ENCODE results near the gene GEMIN5. TPM values are rescaled to one million over a fixed set of nuclear protein-coding genes. Genes with fewer than 3 reads are reported as not detected.

Gene GEMIN5
- total RNA-seq, 3 donors from 2014 or later, result 31.7 to 43.3 (median 40.3) TPM

DNA sequence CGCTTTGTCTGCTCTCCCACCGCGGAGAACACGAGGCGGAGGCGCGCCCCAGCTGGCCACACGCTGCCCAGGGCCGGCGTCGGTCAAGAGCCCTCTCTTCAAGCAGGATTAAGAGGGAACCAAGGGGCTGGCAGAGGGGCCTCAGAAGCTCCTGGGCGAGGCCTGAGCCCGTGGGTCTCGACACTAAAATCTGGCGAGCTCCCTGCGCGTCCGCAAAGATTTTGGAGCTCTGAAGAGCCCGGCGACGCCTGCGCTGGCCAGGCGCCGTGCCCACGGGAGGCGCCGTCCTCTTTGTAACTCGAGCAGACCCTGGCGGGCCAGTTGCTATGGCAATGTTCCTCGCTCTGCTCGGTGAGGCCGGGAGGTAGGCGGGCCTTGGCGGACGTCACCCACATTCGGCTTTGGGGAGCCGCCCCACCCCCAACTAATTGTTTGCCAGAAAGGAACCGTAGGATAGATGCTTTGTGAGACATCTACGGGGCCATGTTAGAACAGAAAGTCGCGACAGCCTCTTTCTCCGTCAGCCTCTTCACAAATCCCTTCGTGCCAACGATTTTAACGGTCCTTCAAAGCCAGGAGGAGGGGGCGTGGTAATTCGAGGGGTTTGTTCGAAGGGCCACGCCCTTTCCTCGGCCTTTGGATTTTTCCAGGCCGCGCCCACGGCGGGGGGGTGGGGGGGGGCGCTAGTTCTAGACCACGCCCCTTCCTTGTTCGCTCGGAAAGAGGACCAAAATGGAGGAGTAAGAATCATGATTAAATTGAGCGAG is 80.3 kb downstream of the GEMIN5 start:
- DNase-seq (peak; percentile 82), ATAC-seq (peak; percentile 51 to 57)
- no peaks in the 10 kb centered on the region for H3K27me3 Mint-ChIP-seq (ENCODE audit: low read depth)
- H3K36me3 Mint-ChIP-seq (ENCODE audit: insufficient read depth), result peaks cover 6% of the 10 kb centered on the region
- H3K4me1 Mint-ChIP-seq (ENCODE audit: low read depth), result peaks cover 36% of the 10 kb centered on the region
- no peaks in the 10 kb centered on the region for H3K9me3 Mint-ChIP-seq
- peak overlapping the region; percentile 99 for H3K4me3 Mint-ChIP-seq

DNA sequence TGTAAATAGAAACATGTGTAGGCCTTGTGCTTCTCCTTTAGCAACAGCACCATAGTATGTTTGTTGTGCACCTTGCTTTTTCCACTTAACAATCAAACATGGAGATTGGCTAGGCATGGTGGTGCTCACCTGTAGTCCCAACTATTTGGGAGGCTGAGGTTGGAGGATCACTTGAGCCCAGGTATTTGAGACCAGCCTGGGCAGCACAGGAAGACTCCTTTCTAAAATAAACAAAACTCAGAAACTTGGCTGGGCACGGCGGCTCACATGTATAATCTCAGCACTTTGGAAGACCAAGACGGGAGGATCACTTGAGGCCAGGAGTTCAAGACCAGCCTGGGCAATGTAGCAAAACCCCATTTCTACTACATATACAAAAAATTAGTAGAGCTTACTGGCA is 86.7 kb downstream of the GEMIN5 start:
- DNase-seq (no peak), ATAC-seq (no peak)
- no peaks in the 10 kb centered on the region for H3K9me3 Mint-ChIP-seq
- H3K4me3 Mint-ChIP-seq, result no peak overlapping the region
- H3K36me3 Mint-ChIP-seq (ENCODE audit: insufficient read depth), result no peaks in the 10 kb centered on the region
- H3K4me1 Mint-ChIP-seq (ENCODE audit: low read depth), result no peaks in the 10 kb centered on the region
- H3K27me3 Mint-ChIP-seq (ENCODE audit: low read depth), result no peaks in the 10 kb centered on the region

DNA sequence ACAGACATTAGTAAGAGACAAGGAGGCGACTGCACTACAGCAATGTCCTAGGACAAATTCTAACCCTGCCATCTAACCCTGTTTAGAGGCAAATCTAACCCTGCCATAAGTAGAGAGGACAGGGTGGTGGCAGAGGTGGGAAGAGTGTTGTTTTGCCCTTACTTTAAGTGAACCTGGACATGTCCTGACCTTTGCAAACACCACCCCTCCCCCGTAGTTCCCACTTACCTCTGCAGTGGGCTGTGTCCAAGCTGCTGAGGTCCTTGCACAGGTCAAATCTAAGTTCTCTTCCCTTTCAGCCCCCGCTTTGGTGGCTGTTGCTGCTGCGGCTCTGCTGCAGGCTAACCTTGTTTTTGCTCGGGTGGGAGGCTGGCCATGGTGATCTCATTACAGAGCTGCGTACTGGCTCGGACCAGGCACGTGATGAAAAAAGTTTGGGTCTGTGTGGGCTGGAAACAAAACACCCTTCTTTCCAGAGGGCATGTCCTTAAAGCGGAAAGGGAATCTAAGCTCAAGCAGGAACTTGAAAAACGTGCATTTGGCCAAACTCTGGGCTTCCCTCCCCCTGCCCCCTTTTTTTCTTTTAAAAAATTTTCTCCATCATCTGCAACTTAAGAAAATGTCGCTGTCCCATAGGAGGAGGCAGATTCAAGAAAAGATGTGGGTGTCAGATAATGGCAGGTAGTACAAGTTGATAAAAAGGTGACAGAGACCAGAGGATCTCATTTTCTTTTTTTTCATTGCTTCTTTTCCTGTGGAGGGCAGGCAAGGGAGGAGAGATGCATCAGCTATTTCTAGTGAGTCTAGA is 87.6 kb downstream of the GEMIN5 start, which contains the start of gene FAXDC2:
Gene FAXDC2 (minus strand): TSS at position 349 of the 808 bp plus-strand sequence. CDS start 12,425 bp downstream, outside the sequence.
- peaks cover under 1% of the 10 kb centered on the region for H3K36me3 Mint-ChIP-seq (ENCODE audit: insufficient read depth)
- H3K27me3 Mint-ChIP-seq (ENCODE audit: low read depth), result no peaks in the 10 kb centered on the region
- H3K4me1 Mint-ChIP-seq (ENCODE audit: low read depth), result no peaks in the 10 kb centered on the region
- H3K4me3 Mint-ChIP-seq, result no peak within 1 kb of the TSS
- no peak for ATAC-seq
- no peaks in the 10 kb centered on the region for H3K9me3 Mint-ChIP-seq
- no peak for DNase-seq

DNA sequence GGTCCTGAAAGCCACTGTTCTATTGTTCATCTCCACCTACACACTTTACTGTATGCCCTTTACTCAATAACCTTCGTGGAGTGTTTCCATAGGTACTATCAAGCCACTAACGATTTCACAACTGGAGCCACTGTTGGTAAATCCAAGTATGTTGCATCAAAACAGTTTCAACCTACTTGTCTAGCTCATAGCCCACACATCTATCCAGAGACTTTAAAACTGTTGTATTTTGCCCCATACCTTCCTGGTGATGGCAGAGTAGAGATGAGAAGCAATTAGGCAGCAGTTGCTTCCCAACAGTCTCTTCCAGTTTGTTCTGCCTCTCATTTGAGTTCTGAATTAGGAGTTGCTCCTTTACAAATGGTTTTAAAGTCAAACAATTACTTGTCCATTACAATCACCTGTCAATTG is 88.2 kb downstream of the GEMIN5 start:
- Mint-ChIP-seq H3K4me1 (ENCODE audit: low read depth) (no peaks in the 10 kb centered on the region), H3K27me3 (ENCODE audit: low read depth) (no peaks in the 10 kb centered on the region), H3K4me3 (no peak overlapping the region), H3K9me3 (no peaks in the 10 kb centered on the region), H3K36me3 (ENCODE audit: insufficient read depth) (peaks cover 3% of the 10 kb centered on the region)
- DNase-seq (no peak), ATAC-seq (no peak)

DNA sequence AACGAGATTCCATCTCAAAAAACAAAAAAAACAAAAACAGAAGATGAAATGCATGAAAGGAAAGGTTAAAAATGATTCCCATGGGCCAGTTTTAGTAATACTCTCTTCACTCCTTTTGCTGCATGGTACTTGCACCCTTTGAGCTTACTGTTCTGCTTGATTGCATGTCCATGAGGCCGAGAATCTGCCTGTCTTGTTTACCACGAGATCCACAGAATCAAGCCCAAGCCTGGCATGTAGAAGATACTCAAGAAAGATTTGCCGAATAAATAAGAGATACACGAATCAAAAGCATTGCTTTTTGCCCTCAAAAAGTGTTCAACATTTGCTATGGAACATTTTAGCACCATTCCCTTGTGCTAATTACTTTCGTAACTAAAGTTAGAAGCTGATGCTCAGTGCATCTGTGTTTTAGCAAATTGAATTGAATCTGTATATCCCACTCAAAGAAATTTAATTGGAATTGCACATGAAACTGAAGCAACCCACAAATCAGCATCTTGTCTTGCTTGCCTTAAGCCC is 88.7 kb downstream of the GEMIN5 start:
- ATAC-seq (no peak), DNase-seq (no peak)
- Mint-ChIP-seq H3K4me3 (no peak overlapping the region), H3K4me1 (ENCODE audit: low read depth) (no peaks in the 10 kb centered on the region), H3K36me3 (ENCODE audit: insufficient read depth) (peaks cover 3% of the 10 kb centered on the region), H3K27me3 (ENCODE audit: low read depth) (no peaks in the 10 kb centered on the region), H3K9me3 (no peaks in the 10 kb centered on the region)

DNA sequence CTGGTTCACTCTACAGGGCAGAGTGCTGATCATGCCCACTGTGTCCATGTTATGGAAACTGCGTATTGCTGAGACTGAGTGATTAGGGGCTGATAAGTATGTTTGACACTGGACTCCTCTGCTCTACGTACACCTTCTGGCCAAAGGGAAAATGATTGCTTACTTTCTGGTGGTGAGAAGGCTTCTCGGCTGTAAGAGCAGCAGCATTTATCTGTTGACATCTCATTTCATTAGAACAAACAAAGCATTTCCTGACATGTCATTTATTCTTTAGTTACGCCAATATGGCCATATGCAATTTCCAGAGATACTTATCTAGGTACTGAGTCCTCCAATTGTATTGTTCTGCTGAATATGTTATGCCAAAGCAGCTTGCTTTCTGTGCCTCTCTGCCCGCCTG is 93.2 kb downstream of the GEMIN5 start:
- Mint-ChIP-seq H3K36me3 (ENCODE audit: insufficient read depth) (peaks cover 3% of the 10 kb centered on the region), H3K9me3 (no peaks in the 10 kb centered on the region), H3K27me3 (ENCODE audit: low read depth) (no peaks in the 10 kb centered on the region), H3K4me1 (ENCODE audit: low read depth) (no peaks in the 10 kb centered on the region), H3K4me3 (no peak overlapping the region)
- ATAC-seq, result no peak
- DNase-seq, result no peak

DNA sequence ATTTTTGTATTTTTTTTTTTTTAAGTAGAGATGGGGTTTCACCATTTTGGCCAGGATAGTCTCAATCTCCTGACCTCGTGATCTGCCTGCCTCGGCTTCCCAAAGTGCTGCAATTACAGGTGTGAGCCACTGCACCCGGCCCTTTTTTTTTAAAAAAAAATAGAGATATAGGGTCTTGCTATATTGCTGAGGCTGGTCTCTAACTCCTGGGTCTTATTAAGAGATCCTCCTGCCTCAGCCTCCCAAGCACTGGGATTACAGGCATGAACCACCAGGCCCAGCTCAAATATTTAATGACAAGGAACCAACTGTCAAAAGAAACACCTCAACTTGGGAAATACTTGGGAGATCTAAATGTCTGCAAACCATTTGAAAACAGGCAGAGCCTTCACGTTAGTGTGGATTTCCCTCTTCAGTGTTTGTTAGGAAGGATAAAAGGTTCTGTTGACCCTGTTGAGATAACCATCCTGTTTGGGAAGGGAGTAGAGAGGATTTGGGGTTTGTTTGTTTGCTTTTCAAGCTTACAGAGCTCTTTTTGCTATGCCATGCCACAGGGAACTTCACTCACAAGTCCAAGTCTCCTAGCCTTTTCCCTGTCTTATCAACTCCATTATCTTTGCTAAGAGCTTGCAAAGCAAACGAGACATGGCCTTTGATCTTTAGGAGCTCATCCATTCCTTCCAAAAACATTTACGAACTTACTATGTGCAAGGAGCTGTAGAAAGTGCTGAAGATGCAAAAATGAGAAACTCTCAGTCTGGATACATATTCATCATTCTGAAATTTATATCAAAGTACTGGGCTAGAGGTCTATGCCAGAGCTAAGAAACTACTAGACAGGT is 95.1 kb downstream of the GEMIN5 start:
- Mint-ChIP-seq H3K36me3 (ENCODE audit: insufficient read depth) (peaks cover 3% of the 10 kb centered on the region), H3K27me3 (ENCODE audit: low read depth) (no peaks in the 10 kb centered on the region), H3K4me3 (no peak overlapping the region), H3K9me3 (no peaks in the 10 kb centered on the region), H3K4me1 (ENCODE audit: low read depth) (no peaks in the 10 kb centered on the region)
- DNase-seq (no peak), ATAC-seq (no peak)

DNA sequence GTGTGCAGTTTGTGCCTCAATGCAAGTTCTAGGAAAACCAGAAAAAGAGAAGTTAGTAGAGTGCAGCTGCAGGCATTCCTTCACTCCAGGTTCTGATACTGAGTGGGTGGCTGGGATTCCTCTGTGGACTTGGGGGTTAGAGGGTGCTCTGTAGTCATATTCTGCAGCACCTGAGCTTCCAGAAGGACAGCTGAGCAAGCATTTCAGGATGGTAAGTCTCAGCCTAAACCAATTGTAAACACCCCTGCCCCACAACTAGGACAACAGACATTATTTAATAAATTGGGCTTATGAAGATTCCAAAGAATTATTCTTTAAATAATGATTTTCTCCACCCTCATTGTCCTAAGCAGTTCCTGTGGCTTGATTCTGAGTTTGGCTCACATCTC is 96.7 kb downstream of the GEMIN5 start:
- ATAC-seq (no peak), DNase-seq (no peak)
- Mint-ChIP-seq H3K4me3 (no peak overlapping the region), H3K9me3 (no peaks in the 10 kb centered on the region), H3K27me3 (ENCODE audit: low read depth) (no peaks in the 10 kb centered on the region), H3K36me3 (ENCODE audit: insufficient read depth) (peaks cover 8% of the 10 kb centered on the region), H3K4me1 (ENCODE audit: low read depth) (no peaks in the 10 kb centered on the region)

DNA sequence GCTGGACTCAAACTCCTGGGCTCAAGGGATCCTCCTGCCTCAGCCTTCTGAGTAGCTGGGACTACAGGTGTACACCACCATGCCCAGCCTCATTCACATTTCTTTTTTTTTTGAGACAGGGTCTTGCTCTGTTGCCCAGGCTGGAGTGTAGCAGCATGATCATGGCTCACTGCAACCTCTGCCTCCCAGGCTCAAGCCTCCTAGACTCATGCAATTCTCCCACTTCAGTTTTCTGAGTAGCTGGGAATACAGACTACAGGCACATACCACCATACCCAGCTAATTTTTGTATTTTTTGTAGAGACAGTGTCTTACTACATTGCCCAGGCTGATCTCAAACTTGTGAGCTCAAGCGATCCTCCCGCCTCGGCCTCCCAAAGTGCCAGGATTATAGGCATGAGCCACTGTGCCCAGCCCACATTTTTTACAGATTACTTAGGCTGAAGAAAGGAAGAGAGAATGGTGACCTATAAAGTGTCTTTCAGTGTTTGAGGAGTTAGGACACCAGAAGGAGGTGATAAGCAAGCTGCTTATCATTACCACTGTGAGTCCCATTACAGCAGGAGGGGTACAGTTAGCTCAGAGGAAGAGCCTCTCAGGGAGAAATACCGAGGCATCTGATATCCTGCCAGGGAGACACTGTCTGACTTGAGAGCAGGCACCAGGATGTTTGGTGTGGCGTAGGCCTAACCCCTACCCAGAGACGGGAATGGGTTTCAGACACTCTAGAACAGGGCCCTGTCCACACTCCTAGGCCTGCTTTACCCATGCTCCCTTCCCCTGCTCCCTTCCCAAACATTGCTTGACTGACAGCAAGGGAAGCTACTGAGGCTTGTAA is 97.4 kb downstream of the GEMIN5 start:
- Mint-ChIP-seq H3K4me1 (ENCODE audit: low read depth) (no peaks in the 10 kb centered on the region), H3K9me3 (no peaks in the 10 kb centered on the region), H3K36me3 (ENCODE audit: insufficient read depth) (peaks cover 8% of the 10 kb centered on the region), H3K4me3 (no peak overlapping the region), H3K27me3 (ENCODE audit: low read depth) (no peaks in the 10 kb centered on the region)
- DNase-seq, result no peak
- no peak for ATAC-seq

Other genes starting within 250 kb of the GEMIN5 start
- gene LARP1, start 182.8 kb downstream of the GEMIN5 start, total RNA-seq, result 100 to 1,000 TPM; 412 to 443 (median 432) TPM
- under 1 TPM in 1 of 3 donors, not detected in 2; 0.40 TPM for gene FAXDC2, start 87.6 kb downstream of the GEMIN5 start, total RNA-seq
- 10 to 100 TPM; 44.9 to 50.1 (median 48.0) TPM for gene CNOT8, start 79.6 kb downstream of the GEMIN5 start, total RNA-seq
- gene MRPL22, start 2.9 kb upstream of the GEMIN5 start, total RNA-seq, result 10 to 100 TPM; 85.9 to 96.4 (median 96.0) TPM
- not detected for gene KIF4B, start 75.5 kb upstream of the GEMIN5 start, total RNA-seq